Epidermal melanocyte (primary cell): Measurements from ENCODE around the gene CRTAC1.

Experiments
- DNase-seq: peaks from one replicate; pipeline ENCODE4 v3.0.0; 2011; ENCODE audit warnings: low spot score; ENCODE audit not compliant: insufficient read length

The CRTAC1 gene

GRCh38 chr10:97974526-97975525, 55.6 kb downstream of the CRTAC1 start:
- no peak for DNase-seq

GRCh38 chr10:97974100-97974499, 56.3 kb downstream of the CRTAC1 start:
- no peak for DNase-seq

- DNase-seq: no peak
Observed at GRCh38 chr10:97969538-97970079, 60.8 kb downstream of the CRTAC1 start.

- no peak for DNase-seq
Observed at GRCh38 chr10:97964748-97965147, 65.7 kb downstream of the CRTAC1 start.

- DNase-seq: no peak
Observed at GRCh38 chr10:97961945-97962344, 68.5 kb downstream of the CRTAC1 start.

- DNase-seq: no peak
Observed at GRCh38 chr10:97960269-97961056, 70.0 kb downstream of the CRTAC1 start.

GRCh38 chr10:97949462-97949861, 81.0 kb downstream of the CRTAC1 start:
- no peak for DNase-seq

- DNase-seq: no peak
Observed at GRCh38 chr10:97948822-97949221, 81.6 kb downstream of the CRTAC1 start.

GRCh38 chr10:97944772-97945171, 85.6 kb downstream of the CRTAC1 start:
- DNase-seq: no peak

GRCh38 chr10:97943294-97943693, 87.1 kb downstream of the CRTAC1 start:
- DNase-seq: no peak

- DNase-seq: no peak
Observed at GRCh38 chr10:97940534-97940933, 89.9 kb downstream of the CRTAC1 start.

GRCh38 chr10:97939446-97939990, 90.9 kb downstream of the CRTAC1 start:
- DNase-seq: no peak

GRCh38 chr10:97937928-97938327, 92.5 kb downstream of the CRTAC1 start:
- DNase-seq: no peak

GRCh38 chr10:97937054-97937453, 93.4 kb downstream of the CRTAC1 start:
- no peak for DNase-seq

- no peak for DNase-seq
Observed at GRCh38 chr10:97936126-97936525, 94.3 kb downstream of the CRTAC1 start.

GRCh38 chr10:97932932-97933530, 97.4 kb downstream of the CRTAC1 start:
- DNase-seq: no peak

- no peak for DNase-seq
Observed at GRCh38 chr10:97931041-97931440, 99.4 kb downstream of the CRTAC1 start.

- DNase-seq: no peak
Observed at GRCh38 chr10:97928897-97929296, 101.5 kb downstream of the CRTAC1 start.

- no peak for DNase-seq
Observed at GRCh38 chr10:97927622-97928021, 102.8 kb downstream of the CRTAC1 start.

GRCh38 chr10:97926055-97926454, 104.4 kb downstream of the CRTAC1 start:
- no peak for DNase-seq

GRCh38 chr10:97925308-97925938, 105.0 kb downstream of the CRTAC1 start:
- no peak for DNase-seq
